Sigmoid colon (tissue), 3 donors: Measurements from ENCODE around the gene TUT4.

Experiments
- CTCF ChIP-seq, 4 experiments: fragments of 450-650 bp in 3 of 4; fragments of 200-600 bp in 1 of 4; IDR thresholded peaks; one replicate each; pipeline ENCODE4 v1.5.1; 2016 to 2019; ENCODE audit warnings: antibody characterized with exemption in 4 of 4, mild to moderate bottlenecking in 3 of 4, moderate library complexity in 2 of 4
- POLR2A ChIP-seq, 2 donors: fragments of 450-650 bp; IDR thresholded peaks; one replicate each; pipeline ENCODE4 v1.6.1; 2016; ENCODE audit warnings: antibody characterized with exemption in 2 of 2, mild to moderate bottlenecking in 2 of 2, moderate library complexity in 2 of 2

DNA sequence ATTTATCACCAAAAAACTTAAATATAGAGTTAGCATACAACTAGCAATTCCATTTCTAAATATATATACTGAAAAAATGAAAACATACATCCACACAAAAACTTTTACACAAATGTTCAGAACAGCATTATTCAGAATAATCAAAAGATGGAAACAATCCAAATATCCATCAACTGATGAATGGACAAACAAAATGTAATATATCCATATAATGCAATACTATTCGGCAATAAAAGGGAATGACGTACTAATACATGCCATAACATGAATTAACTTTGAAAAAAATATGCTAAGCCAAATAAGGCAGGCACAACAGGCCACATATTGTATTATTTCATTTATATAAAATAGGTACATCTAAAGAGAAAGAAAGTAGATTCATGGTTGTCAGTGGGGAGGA, 33.9 kb downstream of the TUT4 start:
- TF ChIP-seq CTCF (IDR thresholded peaks at IDR 0.05) = no peak
- no peak for TF ChIP-seq POLR2A (IDR thresholded peaks at IDR 0.05)
